ENCODE results near the gene KCNK4.

KCNK4 gene

GRCh38 chr11:64268893-64269539 lies 22.1 kb upstream of the KCNK4 start:
- peak in 1 of 2 donors; percentile 45 for DNase-seq (ENCODE audit: low read depth in 2 of 2)

DNA sequence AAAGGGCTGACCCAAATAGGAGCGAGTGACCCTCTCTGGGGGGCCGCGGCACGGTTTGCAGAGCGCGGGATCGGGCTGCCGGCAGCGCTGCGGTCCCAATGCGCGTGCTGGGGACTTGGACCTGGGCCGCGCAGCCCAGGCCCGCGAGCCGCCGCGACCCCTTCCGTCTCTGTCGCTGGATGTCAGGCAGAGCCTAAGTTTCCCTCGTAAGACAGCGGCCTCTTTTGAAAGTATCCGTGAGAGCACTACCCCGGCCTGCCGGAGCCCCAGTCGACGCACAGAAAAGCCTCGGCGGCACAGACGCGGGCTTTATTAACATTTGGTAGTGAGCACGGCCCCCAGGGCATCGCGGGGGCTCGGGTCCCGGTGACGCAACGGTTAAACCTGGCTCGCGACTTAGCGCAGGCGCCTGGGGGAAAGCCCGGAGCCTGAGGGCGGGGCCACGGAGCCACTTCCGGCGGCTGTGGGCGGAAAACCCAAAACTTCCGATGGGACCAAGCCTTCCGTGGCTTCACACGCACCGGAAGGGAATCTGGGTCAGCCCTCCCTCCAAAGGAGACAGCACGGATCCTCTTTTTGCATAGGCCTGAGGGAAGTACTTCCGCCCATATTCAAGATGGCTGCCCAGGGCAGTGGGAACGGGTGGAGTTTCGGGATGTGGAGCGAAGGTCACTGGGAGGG lies 21.4 kb upstream of the KCNK4 start:
- peak; percentile 94 to 98 for DNase-seq (ENCODE audit: low read depth in 2 of 2)

DNA sequence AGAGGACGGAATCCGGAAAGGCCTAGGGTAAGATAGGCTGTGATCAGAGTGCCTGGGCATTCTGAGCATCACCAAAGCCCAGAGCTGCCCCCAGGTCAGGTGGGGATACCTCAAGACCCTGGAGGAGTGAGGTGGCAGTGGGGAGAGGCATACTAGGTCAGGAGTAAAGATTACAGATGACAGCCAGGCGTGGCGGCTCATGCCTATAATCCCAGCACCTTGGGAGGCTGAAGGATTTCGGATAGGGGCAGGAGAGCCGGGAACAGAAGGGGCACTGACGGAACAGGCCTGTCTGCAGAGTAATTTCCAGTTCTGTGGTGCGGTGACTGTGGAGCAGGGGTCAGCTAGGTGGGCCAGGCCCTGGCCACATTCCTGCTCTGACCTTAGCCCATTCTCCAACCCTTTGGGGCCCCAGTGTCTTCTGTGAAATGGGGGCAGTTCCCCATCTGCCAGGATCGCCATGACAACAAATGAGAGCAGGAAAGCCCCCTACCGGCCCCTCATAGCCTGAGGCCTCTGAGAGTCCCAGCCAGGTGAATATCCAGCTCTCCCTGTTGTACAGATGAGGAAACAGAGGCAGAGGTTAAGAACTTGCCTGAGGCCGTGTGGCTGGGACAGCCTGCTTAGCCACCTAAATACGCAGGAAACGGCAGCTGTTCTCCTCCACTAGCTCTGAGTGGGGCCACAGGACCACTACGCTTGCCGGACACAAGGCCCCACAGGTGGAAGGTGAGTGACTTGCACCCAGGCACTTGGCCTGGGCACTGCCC lies 15.9 kb upstream of the KCNK4 start:
- no peak for DNase-seq (ENCODE audit: low read depth in 2 of 2)

GRCh38 chr11:64275841-64276240 lies 15.3 kb upstream of the KCNK4 start:
- DNase-seq (ENCODE audit: low read depth in 2 of 2) = no peak

DNA sequence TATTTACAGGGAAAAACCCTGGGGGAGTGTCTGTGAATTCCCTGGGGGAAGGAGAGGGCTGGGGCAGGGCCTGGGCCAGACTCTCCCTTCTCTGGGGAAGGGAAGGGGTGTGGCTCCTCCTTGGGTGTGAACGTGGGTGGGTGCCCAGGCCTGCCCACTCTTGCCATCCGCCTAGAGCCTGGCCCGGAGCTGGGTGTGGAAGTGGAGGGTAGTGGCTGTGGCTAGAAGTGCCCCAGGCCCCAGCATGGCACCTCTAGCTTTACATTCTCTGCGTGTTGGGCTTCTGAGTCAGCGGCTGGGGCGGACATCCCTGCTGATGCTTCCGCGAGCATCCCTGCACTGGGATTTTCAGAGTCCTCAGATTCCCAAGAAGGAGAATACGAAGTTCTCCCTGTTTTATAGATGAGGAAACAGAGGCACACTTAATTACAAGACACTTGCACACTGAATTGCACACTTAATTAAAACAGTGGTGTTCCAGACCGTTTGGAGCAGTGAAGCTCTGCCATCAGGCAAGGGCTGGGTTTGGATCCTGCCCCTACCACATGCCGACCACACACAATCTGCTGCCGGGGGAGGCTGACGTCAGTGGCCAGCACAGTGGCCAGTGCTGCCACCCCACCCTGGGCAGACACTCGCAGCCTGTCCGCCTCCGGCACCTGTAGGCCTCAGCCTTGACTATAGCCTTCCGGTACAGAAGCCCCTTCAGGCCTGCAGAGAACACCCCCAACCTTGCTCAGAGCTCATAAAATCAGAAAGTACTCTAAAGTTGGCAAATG lies 14.3 kb upstream of the KCNK4 start:
- DNase-seq (ENCODE audit: low read depth in 2 of 2) = no peak

GRCh38 chr11:64278576-64279190 lies 12.4 kb upstream of the KCNK4 start:
- no peak for DNase-seq (ENCODE audit: low read depth in 2 of 2)

- DNase-seq (ENCODE audit: low read depth in 2 of 2) = no peak
These were observed 8.9 kb upstream of the KCNK4 start for GRCh38 chr11:64281957-64282770.

DNA sequence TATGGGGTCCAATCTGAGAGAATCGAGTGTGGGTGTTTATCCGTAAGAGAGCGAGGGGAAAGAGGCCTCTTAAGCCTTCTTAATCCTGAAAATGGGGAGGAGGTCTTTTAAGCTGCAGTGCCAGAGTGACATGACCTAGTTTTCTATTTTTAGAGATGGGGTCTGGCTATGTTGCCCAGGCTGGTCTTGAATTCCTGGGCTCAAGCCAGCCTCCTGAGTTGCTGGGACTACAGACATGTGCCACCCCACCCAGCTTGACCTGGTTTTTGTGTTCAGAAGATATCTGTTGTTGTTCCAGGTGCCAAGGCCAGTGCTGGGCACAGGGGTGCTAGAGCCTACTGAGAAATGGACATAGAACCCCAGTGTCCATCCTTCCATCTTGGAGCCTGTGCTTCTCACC lies 8.0 kb upstream of the KCNK4 start:
- DNase-seq (ENCODE audit: low read depth in 2 of 2) = no peak

GRCh38 chr11:64284048-64284961 lies 6.8 kb upstream of the KCNK4 start, which contains the start of gene BAD:
Gene BAD (minus strand): TSS chr11:64284665. CDS start chr11:64284368, 297 bp downstream.
- DNase-seq (ENCODE audit: low read depth in 2 of 2) = peak; percentile 86 to 91

- peak; percentile 90 to 91 for DNase-seq (ENCODE audit: low read depth in 2 of 2)
These were observed 5.9 kb upstream of the KCNK4 start, which contains the start of gene GPR137 for GRCh38 chr11:64284962-64285884. Gene GPR137 (plus strand): TSS chr11:64285848. CDS start chr11:64286525, 677 bp downstream.

DNA sequence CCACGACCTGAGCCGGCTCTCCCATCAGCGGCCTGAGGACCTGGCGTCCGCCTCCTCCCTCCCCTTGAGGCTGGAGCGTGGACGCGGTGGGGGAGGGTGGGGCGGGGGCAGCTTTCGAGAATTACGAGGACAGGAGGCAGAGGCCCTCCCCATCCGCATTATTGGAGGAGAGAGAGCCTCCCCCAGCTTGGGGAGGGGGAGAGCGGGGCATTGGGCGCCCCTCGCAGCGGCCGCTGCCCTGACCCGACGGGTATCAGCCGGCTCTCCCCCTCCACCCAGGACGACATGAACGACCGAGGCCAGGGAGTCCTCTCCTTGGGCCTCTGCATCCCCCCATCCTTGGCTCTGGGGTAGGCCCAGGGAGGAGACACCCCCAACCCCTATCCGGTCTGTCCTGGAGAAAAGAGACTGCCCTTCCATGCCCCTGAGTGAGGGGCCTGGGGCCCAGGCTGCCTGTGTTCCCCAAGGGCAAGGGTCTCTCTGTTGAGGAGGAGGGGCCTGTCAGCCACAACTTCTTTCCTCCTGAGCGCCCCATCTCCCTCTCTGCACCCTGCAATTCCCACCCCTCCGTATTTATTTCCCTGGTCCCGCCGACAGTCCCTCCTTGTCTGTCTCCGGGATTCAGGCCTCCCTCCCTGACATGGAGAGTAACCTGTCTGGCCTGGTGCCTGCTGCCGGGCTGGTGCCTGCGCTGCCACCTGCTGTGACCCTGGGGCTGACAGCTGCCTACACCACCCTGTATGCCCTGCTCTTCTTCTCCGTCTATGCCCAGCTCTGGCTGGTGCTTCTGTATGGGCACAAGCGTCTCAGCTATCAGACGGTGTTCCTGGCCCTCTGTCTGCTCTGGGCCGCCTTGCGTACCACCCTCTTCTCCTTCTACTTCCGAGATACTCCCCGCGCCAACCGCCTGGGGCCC lies 5.0 kb upstream of the KCNK4 start:
- DNase-seq (ENCODE audit: low read depth in 2 of 2) = no peak

- no peak for DNase-seq (ENCODE audit: low read depth in 2 of 2)
These were observed 4.3 kb upstream of the KCNK4 start for GRCh38 chr11:64286801-64287159.

DNA sequence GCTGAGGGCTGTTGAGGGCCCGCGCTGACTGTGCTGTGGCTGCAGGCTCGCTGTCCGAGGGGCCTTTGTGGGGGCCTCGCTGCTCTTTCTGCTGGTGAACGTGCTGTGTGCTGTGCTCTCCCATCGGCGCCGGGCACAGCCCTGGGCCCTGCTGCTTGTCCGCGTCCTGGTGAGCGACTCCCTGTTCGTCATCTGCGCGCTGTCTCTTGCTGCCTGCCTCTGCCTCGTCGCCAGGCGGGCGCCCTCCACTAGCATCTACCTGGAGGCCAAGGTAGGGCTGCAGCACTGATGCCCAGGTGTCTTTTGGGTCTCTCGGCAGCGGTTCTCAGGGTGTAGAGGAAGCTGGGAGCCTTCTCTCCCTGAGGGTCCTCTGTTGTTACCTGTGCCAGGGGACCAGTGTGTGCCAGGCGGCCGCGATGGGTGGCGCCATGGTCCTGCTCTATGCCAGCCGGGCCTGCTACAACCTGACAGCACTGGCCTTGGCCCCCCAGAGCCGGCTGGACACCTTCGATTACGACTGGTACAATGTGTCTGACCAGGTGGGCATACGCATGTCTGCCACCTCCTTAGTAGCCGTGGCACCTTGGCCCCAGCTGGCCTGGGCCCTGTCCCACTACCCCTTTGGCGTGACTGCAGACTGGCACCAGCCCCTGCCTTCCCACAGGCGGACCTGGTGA lies 3.3 kb upstream of the KCNK4 start:
- DNase-seq (ENCODE audit: low read depth in 2 of 2) = no peak

- DNase-seq (ENCODE audit: low read depth in 2 of 2) = no peak
These were observed 2.8 kb upstream of the KCNK4 start for GRCh38 chr11:64288353-64288750.

- DNase-seq (ENCODE audit: low read depth in 2 of 2) = no peak
These were observed 2.0 kb upstream of the KCNK4 start for GRCh38 chr11:64289002-64289564.
